Right cardiac atrium (tissue), 5 donors: ENCODE data around the gene SPOP. TPM values are rescaled to one million over a fixed set of nuclear protein-coding genes. Genes with fewer than 3 reads are reported as not detected.

Source experiments
- ATAC-seq, 2 donors: fragments of 200-7000 bp; cut with Tn5 transposase; one replicate each; pipeline versions ENCODE4 v1.8.0 to v1.9.1; 2020; ENCODE audit warnings: moderate library complexity in 2 of 2, mild to moderate bottlenecking in 1 of 2
- DNase-seq, 3 donors: peaks; one replicate each; pipeline ENCODE4 v3.0.0-alpha.2; 2020
- H3K27ac ChIP-seq: one replicate; pipeline ENCODE4 v1.5.1; 2013; ENCODE audit warnings: mild to moderate bottlenecking, low read length, control low read depth, moderate library complexity
- H3K27me3 ChIP-seq: one replicate; pipeline ENCODE4 v1.6.1; 2013; ENCODE audit not compliant: control insufficient read depth, insufficient read depth
- H3K4me1 ChIP-seq: one replicate; pipeline ENCODE4 v1.6.1; 2013; ENCODE audit warnings: low read length; ENCODE audit not compliant: control insufficient read depth, insufficient read depth
- H3K4me3 ChIP-seq: one replicate; pipeline ENCODE4 v1.5.1; 2013; ENCODE audit warnings: low read length, control low read depth
- H3K9me3 ChIP-seq: one replicate; pipeline ENCODE4 v1.6.1; 2013; ENCODE audit warnings: low read length; ENCODE audit not compliant: control insufficient read depth
- WGBS: extraction: QIAGEN DNeasy Blood & Tissue Kit; methylation state at CpG from one replicate; pipeline ENCODE4 v1.1.7; 2013; 5-methylcytosine and 5-hydroxymethylcytosine counted together
- intact Hi-C, 4 donors: fragments of 100-400 bp; cut with DNase I; formaldehyde crosslinking; loops; one replicate each; pipeline versions ENCODE4 v1.11.0 to v1.14.0; 2022 to 2023
- polyA plus RNA-seq: library from polyadenylated mRNA; stranded (reverse); fragments of 200-250 nt; gene quantifications from one replicate; pipeline ENCODE4 v1.2.3, GENCODE V29; 2013
- total RNA-seq, 4 donors: library from RNA; stranded (reverse); fragmentation: NEBNext Ultra II Directional; extraction: Animal tissue kit (Norgen Biotek cat#: 25700); gene quantifications; one replicate each; pipeline ENCODE4 v1.2.1, GENCODE V29; 2021
- donor health status: healthy with polysubstance abuse.
- donor health status: DM: no; HTN: yes; CAD: no.
- donor health status: DM: no; HTN: no; CAD: no.
- donor health status: DM: no; HTN: yes; CAD: no; lungs with severe emphysema.
- donor health status: DM: yes; HTN: yes; CAD: no.

SPOP gene
- total and polyA plus RNA-seq, 5 donors, result 33.7 to 82.7 (median 75.8) TPM

DNA sequence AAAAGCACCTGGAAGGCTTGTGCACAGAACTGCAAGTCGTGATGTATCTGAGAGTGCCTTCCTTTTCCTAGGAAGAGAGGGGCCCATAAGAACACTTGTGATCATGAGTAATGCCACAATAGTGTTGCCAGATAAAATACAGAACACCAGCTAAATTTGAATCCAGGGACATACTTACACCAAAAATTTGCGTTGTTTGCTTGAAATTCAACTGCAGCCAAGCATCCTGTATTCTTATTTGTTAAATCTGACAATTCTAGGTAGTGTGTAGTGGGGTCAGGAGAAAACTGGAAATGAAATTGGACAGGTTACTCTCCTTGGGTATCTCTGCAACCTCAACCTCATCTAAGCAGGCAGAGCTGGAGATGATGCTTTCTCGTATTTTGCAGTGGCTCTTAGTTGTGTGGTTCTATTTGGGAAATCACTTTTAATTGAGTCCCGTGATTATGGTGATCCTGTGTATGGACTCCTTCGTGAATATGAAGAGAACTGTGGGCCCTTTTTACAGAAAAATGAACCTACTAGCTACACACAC, 17.9 kb upstream of the SPOP start:
- no peak overlapping the region for H3K27ac ChIP-seq
- no peaks in the 10 kb centered on the region for H3K27me3 ChIP-seq
- intact Hi-C loops, result loop anchor here (1.0 to 2.0 kb wide), 3 partner anchors 125 to 127 kb away; no protein-coding TSS in a partner anchor
- H3K4me3 ChIP-seq, result no peak overlapping the region
- peaks cover 5% of the 10 kb centered on the region for H3K4me1 ChIP-seq
- ATAC-seq, result no peak
- no peaks in the 10 kb centered on the region for H3K9me3 ChIP-seq
- WGBS, result 47% methylated on average over 5 of the region's 5 CpGs
- DNase-seq, result no peak

DNA sequence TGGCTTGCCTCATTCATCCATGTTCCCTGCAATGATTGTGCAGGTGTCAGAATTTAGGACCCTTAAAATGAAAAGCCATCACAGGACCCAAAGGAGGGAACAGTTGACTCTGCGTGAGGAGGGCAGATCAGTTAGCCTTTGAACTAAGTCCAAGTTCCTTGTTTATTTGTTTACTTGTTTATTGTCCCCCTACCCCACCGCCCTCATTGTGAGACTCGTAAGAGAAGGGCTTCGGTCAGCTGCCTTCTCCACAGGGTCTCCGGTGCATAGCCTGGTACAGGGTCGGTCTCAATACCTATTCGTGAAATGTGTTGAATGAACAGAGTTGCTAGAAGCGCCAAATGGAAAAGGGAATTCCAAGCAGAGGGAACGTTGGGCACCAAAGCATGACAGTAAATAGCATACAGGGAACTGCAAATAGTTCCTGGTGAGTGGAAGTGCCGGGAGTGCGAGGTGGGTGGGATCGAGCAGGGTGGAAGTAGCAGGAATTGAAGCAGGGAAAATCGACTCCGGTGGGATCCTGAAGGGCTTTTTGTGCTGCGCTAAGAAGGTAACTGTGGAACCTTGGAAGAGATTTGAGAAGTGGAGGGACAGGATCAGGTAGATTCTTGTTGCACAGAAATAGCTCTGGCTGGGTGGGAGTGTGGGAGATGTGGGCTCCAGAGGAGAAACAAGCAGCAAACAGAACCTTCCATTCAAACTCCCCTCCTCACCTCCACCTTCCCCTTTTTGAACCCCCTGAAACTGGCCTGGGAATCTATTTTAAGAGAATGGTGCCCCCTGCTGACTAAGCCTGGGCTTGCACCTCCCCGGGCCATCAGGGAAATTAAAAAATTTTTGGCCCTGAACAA, 17.2 kb upstream of the SPOP start:
- Histone ChIP-seq H3K4me3 (no peak overlapping the region), H3K4me1 (peaks cover 5% of the 10 kb centered on the region)

DNA sequence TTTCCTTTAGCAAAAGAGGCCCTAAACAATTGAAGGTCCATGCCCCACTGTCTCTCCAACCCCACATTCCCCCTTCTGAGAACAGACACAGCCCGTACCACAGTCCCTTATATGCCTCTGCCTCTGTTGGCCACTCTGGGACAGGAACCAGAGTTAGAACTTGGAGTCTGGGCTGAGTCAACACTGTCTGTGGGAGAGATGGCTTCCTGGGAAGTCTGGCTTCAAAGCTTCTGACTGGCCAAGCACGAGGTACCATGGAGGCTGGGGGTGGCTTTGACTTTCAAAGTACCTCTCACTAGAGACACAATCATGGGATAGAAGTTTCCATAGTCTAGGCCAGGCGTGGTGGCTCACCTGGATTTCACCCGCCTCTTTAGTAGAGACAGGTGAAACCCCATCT, 14.9 kb upstream of the SPOP start:
- DNase-seq, result no peak
- Histone ChIP-seq H3K9me3 (no peaks in the 10 kb centered on the region), H3K27ac (peak overlapping the region; percentile 8), H3K27me3 (no peaks in the 10 kb centered on the region), H3K4me1 (peaks cover 5% of the 10 kb centered on the region), H3K4me3 (no peak overlapping the region)
- intact Hi-C loops, result no loop called here
- ATAC-seq, result no peak
- 90% methylated on average over 4 of the region's 4 CpGs for WGBS

More for the DNA sequence above, 17.2 kb upstream of the SPOP start:
- DNase-seq (peak; percentile 39 to 87 (median 68)), ATAC-seq (no peak)
- intact Hi-C loops, result loop anchor here (1.0 to 2.0 kb wide), 3 partner anchors 124 to 126 kb away; no protein-coding TSS in a partner anchor
- 36% methylated on average over 16 of the region's 16 CpGs for WGBS
- Histone ChIP-seq H3K27me3 (no peaks in the 10 kb centered on the region), H3K27ac (no peak overlapping the region), H3K9me3 (no peaks in the 10 kb centered on the region)

DNA sequence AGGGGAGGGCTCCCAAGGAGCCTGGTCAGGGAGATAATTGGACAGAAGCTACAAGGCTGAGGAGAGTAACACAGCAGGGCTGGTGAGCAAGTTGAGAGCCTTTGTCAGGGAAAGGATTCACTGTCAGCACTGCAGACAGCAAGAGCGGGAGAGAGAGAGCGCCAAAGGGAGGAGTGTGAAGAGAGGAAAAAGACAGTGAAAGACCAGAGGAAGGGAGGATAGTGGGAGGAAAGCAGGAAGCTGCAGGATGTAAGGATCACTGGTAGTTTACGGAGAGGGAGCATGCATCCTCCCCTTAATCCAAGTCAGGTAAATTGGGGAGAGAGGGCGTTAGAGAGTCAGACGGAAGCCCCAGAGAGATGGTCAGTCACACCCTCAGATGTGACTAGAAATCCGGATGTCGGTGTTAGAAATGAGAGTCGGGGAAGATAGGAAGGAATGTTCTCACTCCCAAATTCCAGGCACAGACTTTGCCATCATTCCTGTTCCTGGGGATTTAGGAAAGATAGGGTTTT, 13.8 kb upstream of the SPOP start:
- Histone ChIP-seq H3K4me3 (no peak overlapping the region), H3K4me1 (peaks cover 5% of the 10 kb centered on the region)
- intact Hi-C loops, result no loop called here

GRCh38 chr17:49691086-49691676, 13.3 kb upstream of the SPOP start:
- H3K27ac ChIP-seq, result peak overlapping the region; percentile 98
- WGBS, result 19% methylated on average over 9 of the region's 9 CpGs
- intact Hi-C loops, result no loop called here
- no peak overlapping the region for H3K4me3 ChIP-seq
- ATAC-seq (peak; percentile 80 to 87), DNase-seq (peak in 2 of 3 donors; percentile 62 to 74)
- peaks cover 5% of the 10 kb centered on the region for H3K4me1 ChIP-seq
- no peaks in the 10 kb centered on the region for H3K9me3 ChIP-seq
- H3K27me3 ChIP-seq, result no peaks in the 10 kb centered on the region

More for the DNA sequence above, 13.8 kb upstream of the SPOP start:
- Histone ChIP-seq H3K27ac (peak overlapping the region; percentile 98), H3K27me3 (no peaks in the 10 kb centered on the region), H3K9me3 (no peaks in the 10 kb centered on the region)
- DNase-seq (no peak), ATAC-seq (peak; percentile 22 to 27)
- 21% methylated on average over 8 of the region's 8 CpGs for WGBS

- ATAC-seq, result no peak
- H3K9me3 ChIP-seq, result no peaks in the 10 kb centered on the region
- no peaks in the 10 kb centered on the region for H3K27me3 ChIP-seq
- peak overlapping the region; percentile 18 for H3K27ac ChIP-seq
- 38% methylated on average over 2 of the region's 2 CpGs for WGBS
- H3K4me1 ChIP-seq, result peaks cover 5% of the 10 kb centered on the region
- no peak for DNase-seq
- no peak overlapping the region for H3K4me3 ChIP-seq
- intact Hi-C loops, result no loop called here
Measured at GRCh38 chr17:49690256-49690655, 12.4 kb upstream of the SPOP start.

DNA sequence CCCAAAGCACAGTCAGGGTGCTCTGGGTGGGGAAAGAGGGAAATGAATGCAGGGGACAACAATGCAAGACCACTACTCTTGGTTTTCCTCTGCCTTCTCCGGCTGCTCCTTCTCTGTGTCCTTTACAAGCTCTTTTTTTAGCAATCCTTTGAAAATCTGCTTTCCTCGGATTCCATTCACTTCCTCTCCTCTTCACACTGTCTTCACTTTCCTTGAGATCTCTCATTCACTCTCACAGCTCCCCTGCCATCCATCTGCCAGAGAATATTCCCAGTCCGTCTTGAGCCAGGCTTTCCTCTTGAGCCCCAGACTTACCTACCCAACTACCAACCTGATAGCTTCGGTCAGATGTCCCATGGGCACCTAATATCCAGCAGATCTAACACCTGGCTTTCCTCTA, 11.0 kb upstream of the SPOP start:
- Histone ChIP-seq H3K27me3 (no peaks in the 10 kb centered on the region), H3K27ac (peak overlapping the region; percentile 23), H3K4me3 (no peak overlapping the region), H3K4me1 (peaks cover 5% of the 10 kb centered on the region), H3K9me3 (no peaks in the 10 kb centered on the region)
- ATAC-seq (no peak), DNase-seq (no peak)
- WGBS, result 73% methylated on average over 4 of the region's 4 CpGs
- intact Hi-C loops, result no loop called here

DNA sequence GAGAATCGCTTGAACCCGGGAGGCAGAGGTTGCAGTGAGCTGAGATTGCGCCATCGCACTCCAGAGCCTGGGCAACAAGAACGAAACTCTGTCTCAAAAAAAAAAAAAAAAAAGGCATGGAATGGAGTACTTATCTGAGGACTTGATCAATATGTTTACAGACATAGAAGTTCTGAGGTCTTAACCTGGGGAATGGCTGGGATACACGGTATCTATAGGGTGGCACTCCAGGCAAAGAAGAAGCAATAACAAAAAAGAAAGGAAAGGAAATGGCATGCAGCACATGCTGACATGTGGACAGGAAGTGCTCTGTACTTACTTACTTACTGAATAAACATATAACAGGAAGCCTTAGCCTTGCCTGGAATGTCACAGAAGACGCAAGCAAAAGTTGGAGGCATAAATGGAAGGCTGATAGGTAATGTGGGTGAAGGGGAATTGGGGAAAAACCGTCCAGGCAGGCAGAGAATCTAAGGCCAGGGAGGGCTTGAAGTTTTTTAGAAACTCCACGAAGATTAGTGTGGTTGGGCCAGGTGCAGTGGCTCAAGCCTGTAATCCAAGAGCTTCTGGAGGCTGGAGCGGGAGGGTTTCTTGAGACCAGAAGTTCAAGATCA, 10.1 kb upstream of the SPOP start:
- no peak for DNase-seq
- intact Hi-C loops, result no loop called here
- peak; percentile 47 to 66 for ATAC-seq
- WGBS, result 64% methylated on average over 10 of the region's 10 CpGs
- H3K9me3 ChIP-seq, result no peaks in the 10 kb centered on the region
- H3K27ac ChIP-seq, result peak overlapping the region; percentile 20
- no peaks in the 10 kb centered on the region for H3K27me3 ChIP-seq
- H3K4me3 ChIP-seq, result no peak overlapping the region
- peaks cover 5% of the 10 kb centered on the region for H3K4me1 ChIP-seq

GRCh38 chr17:49681106-49681979, 3.4 kb upstream of the SPOP start:
- no peak for ATAC-seq
- no peak for DNase-seq
- WGBS, result 66% methylated on average over 9 of the region's 9 CpGs
- Histone ChIP-seq H3K27ac (no peak overlapping the region), H3K4me3 (no peak overlapping the region), H3K9me3 (no peaks in the 10 kb centered on the region), H3K4me1 (no peaks in the 10 kb centered on the region), H3K27me3 (no peaks in the 10 kb centered on the region)
- intact Hi-C loops, result no loop called here

DNA sequence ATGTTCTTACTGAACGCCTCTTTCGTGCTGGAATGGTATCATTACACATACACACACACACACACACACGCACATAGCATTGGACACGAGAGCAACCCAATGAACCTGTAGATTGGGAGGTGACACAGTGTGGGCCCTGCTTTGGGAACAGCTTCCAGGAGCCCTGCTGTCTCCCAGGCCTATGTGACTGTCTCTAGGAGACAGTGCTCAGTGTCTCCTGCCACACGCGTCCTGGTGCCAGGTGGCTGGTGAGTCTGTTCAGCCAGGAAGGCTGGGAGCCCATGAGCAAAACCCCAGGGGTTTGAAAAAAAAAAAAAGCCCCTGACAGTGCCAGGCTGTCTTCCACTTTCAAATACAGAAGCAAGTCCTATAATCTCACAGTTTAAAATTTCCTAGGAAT, 2.4 kb upstream of the SPOP start:
- H3K4me1 ChIP-seq, result no peaks in the 10 kb centered on the region
- 63% methylated on average over 6 of the region's 6 CpGs for WGBS
- intact Hi-C loops, result no loop called here

More for the DNA sequence above, 2.4 kb upstream of the SPOP start:
- DNase-seq (no peak), ATAC-seq (no peak)
- H3K27ac ChIP-seq, result no peak overlapping the region
- H3K9me3 ChIP-seq, result no peaks in the 10 kb centered on the region
- H3K27me3 ChIP-seq, result no peaks in the 10 kb centered on the region
- H3K4me3 ChIP-seq, result no peak overlapping the region
